Neural progenitor cell (in vitro differentiated cells): ENCODE results near the gene CTSE. TPM values are rescaled to one million over a fixed set of nuclear protein-coding genes. Genes with fewer than 3 reads are reported as not detected.

Experiments used
- DNase-seq: peaks from one replicate; pipeline ENCODE4 v3.0.0-alpha.2; 2016; ENCODE audit warnings: low spot score
- H2AFZ ChIP-seq: fragments of 200-600 bp; sonication (generic); replicated peaks from 2 replicates; pipeline ENCODE4 v1.6.1; 2016; ENCODE audit warnings: antibody characterized with exemption
- H3F3A ChIP-seq: fragments of 200-600 bp; sonication (generic); 2 replicates; pipeline ENCODE4 v1.6.1; 2016; ENCODE audit warnings: antibody characterized with exemption, low read depth
- H3K27ac ChIP-seq: fragments of 200-600 bp; sonication (generic); 2 replicates; pipeline ENCODE4 v1.5.1; 2016; ENCODE audit warnings: mild to moderate bottlenecking
- H3K27me3 ChIP-seq: fragments of 200-600 bp; sonication (generic); 2 replicates; pipeline ENCODE4 v1.6.1; 2016; ENCODE audit warnings: mild to moderate bottlenecking, moderate library complexity
- H3K36me3 ChIP-seq: fragments of 200-600 bp; sonication (generic); 2 replicates; pipeline ENCODE4 v1.5.1; 2016
- H3K4me1 ChIP-seq: fragments of 200-600 bp; sonication (generic); 2 replicates; pipeline ENCODE4 v1.6.1; 2016; ENCODE audit warnings: mixed run types
- H3K4me2 ChIP-seq: fragments of 200-600 bp; sonication (generic); 2 replicates; pipeline ENCODE4 v1.6.1; 2016
- H3K4me3 ChIP-seq: fragments of 200-600 bp; sonication (generic); 2 replicates; pipeline ENCODE4 v1.5.1; 2016
- H3K79me2 ChIP-seq: fragments of 200-600 bp; sonication (generic); 2 replicates; pipeline ENCODE4 v1.6.1; 2016; ENCODE audit warnings: low read depth
- H3K9ac ChIP-seq: fragments of 200-600 bp; sonication (generic); 2 replicates; pipeline ENCODE4 v1.6.1; 2016
- H3K9me3 ChIP-seq: fragments of 200-600 bp; sonication (generic); 2 replicates; pipeline ENCODE4 v1.5.1; 2016; ENCODE audit warnings: low read depth
- H4K20me1 ChIP-seq: fragments of 200-600 bp; sonication (generic); 2 replicates; pipeline ENCODE4 v1.6.1; 2016; ENCODE audit warnings: low read depth
- H3K27ac Mint-ChIP-seq: 3 replicates; pipeline ENCODE4 v1.8.0; 2021; ENCODE audit warnings: mixed read lengths
- H3K27me3 Mint-ChIP-seq: 2 replicates; pipeline ENCODE4 v1.8.0; 2022; ENCODE audit warnings: low read depth, mild to moderate bottlenecking, inconsistent platforms, moderate library complexity, mixed read lengths; ENCODE audit not compliant: insufficient read depth
- H3K36me3 Mint-ChIP-seq: 3 replicates; pipeline ENCODE4 v1.8.0; 2021; ENCODE audit warnings: mixed read lengths
- H3K4me1 Mint-ChIP-seq: 3 replicates; pipeline ENCODE4 v1.8.0; 2021; ENCODE audit warnings: mixed read lengths
- H3K4me3 Mint-ChIP-seq: 3 replicates; pipeline ENCODE4 v1.8.0; 2021; ENCODE audit warnings: mild to moderate bottlenecking, moderate library complexity, mixed read lengths
- H3K9me3 Mint-ChIP-seq: 3 replicates; pipeline ENCODE4 v1.8.0; 2020; ENCODE audit warnings: mixed read lengths
- EZH2 ChIP-seq: fragments of 200-600 bp; sonication (generic); IDR thresholded peaks from 2 replicates; pipeline ENCODE4 v1.6.1; 2017; ENCODE audit warnings: antibody characterized with exemption, mild to moderate bottlenecking, moderate library complexity
- EZH2phosphoT487 ChIP-seq: fragments of 200-600 bp; sonication (generic); IDR thresholded peaks from 2 replicates; pipeline ENCODE4 v1.6.1; 2017; ENCODE audit warnings: antibody characterized with exemption
- total RNA-seq: library from RNA; depleted of rRNA; stranded (reverse); fragments of >200 nt; gene quantifications from 2 replicates; pipeline ENCODE4 v1.2.3, GENCODE V29; 2015; ENCODE audit warnings: low replicate concordance
- TF ChIP-seq, protein P1 (sequence below): fragments of 200-600 bp; sonication (generic); IDR thresholded peaks from 2 replicates; pipeline ENCODE4 v1.5.1; 2017; ENCODE audit warnings: antibody characterized with exemption, mild to moderate bottlenecking

CTSE gene
- total RNA-seq, 1 donor from 2014 or later, result not detected

DNA sequence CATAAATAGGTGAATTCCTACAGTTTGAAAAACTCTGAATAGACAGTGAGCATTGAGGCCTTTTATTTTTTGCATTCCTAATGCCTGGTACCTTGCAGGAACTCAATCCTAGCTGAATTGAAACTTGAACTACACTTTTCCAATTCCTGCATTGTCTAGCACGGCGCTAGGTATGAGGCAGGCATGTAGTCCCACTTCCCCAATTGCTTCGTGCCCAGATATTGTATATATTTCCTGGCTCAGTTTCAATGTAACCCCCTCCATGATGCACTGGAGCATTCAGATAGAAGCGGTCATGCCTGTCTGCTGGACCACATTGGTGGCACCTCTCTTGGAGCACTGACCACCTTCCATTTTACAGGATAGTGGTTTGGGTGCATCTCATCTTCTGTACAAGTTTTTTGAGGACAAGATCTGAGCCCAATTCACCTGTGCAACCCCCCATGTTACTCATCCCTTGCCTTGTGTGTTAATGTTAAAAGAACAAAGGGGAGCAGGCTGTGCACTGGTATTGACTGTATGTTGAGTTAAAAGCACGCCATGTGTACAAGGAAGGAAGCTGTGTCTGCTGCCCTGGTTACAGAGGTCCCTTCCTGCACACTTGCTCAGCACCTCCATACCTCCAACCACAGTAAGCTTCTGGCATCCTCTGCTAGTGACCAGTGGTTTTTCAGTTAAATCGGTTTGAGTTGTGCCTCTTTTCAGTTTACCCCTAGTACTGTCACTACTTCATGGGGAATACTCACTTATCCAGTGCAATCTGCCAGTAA, 10.5 kb downstream of the CTSE start:
- Histone ChIP-seq H3K36me3 (no peaks in the 10 kb centered on the region), H3K4me3 (no peak overlapping the region), H3K27me3 (no peaks in the 10 kb centered on the region), H3K9ac (no peak overlapping the region), H3F3A (no peaks in the 10 kb centered on the region), H3K4me2 (no peak overlapping the region), H3K79me2 (no peaks in the 10 kb centered on the region), H3K27ac (no peak overlapping the region), H4K20me1 (no peaks in the 10 kb centered on the region), H2AFZ (no peak overlapping the region), H3K4me1 (no peaks in the 10 kb centered on the region), H3K9me3 (no peaks in the 10 kb centered on the region)
- no peak for DNase-seq
- Mint-ChIP-seq H3K4me3 (no peak overlapping the region), H3K36me3 (no peaks in the 10 kb centered on the region), H3K27me3 (peaks cover 12% of the 10 kb centered on the region), H3K27ac (no peak overlapping the region), H3K9me3 (no peaks in the 10 kb centered on the region), H3K4me1 (no peaks in the 10 kb centered on the region)
- TF ChIP-seq EZH2, result no peak
- no peak for TF ChIP-seq EZH2phosphoT487
- TF ChIP-seq, protein P1, sequence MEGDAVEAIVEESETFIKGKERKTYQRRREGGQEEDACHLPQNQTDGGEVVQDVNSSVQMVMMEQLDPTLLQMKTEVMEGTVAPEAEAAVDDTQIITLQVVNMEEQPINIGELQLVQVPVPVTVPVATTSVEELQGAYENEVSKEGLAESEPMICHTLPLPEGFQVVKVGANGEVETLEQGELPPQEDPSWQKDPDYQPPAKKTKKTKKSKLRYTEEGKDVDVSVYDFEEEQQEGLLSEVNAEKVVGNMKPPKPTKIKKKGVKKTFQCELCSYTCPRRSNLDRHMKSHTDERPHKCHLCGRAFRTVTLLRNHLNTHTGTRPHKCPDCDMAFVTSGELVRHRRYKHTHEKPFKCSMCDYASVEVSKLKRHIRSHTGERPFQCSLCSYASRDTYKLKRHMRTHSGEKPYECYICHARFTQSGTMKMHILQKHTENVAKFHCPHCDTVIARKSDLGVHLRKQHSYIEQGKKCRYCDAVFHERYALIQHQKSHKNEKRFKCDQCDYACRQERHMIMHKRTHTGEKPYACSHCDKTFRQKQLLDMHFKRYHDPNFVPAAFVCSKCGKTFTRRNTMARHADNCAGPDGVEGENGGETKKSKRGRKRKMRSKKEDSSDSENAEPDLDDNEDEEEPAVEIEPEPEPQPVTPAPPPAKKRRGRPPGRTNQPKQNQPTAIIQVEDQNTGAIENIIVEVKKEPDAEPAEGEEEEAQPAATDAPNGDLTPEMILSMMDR, result no peak

DNA sequence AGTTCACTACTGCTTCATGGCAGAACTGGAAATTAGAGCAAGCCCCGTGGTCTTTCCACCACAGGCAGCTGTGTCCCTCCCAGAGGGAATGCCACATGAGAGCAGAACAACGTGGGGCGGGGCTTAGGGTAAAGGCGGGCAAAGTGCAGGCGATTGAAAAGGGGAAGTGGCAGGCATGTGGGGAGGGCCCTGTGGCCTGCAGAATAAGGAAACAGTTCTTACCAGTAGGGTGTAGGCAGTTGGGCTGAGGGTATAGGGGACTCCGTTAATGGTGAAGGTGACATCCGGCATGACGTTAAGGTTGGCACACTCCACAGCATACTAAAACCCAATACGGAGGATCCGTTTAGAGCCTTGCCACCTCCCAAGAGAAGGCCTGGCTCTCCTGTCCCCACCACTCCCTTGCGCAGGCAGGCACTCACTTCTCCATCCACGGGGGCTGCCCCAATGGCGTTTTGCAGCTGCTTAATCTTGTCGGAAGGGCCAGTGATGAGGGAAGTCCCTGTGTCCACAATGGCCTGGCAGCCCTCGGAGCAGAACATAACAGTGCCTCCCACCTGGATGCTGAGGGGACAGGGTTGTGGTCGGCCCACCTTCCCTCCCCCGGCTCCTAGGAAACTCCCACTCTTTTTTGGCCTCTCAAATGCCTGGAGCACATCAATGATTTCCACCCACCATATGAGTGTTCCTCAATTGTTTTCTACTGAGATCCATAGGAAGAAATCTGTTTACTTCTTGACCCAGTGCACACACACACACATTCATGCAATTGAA, 11.4 kb downstream of the CTSE start:
- Histone ChIP-seq H3K9ac (no peak overlapping the region), H3K27me3 (no peaks in the 10 kb centered on the region), H4K20me1 (no peaks in the 10 kb centered on the region), H3K27ac (no peak overlapping the region), H3F3A (no peaks in the 10 kb centered on the region), H3K36me3 (no peaks in the 10 kb centered on the region), H3K4me3 (no peak overlapping the region), H3K9me3 (no peaks in the 10 kb centered on the region), H2AFZ (no peak overlapping the region), H3K4me1 (no peaks in the 10 kb centered on the region), H3K4me2 (no peak overlapping the region), H3K79me2 (no peaks in the 10 kb centered on the region)
- Mint-ChIP-seq H3K9me3 (no peaks in the 10 kb centered on the region), H3K4me3 (no peak overlapping the region), H3K27ac (no peak overlapping the region), H3K4me1 (no peaks in the 10 kb centered on the region), H3K27me3 (peaks cover 12% of the 10 kb centered on the region), H3K36me3 (no peaks in the 10 kb centered on the region)
- no peak for DNase-seq
- TF ChIP-seq, protein P1, result no peak
- TF ChIP-seq EZH2, result no peak
- no peak for TF ChIP-seq EZH2phosphoT487

DNA sequence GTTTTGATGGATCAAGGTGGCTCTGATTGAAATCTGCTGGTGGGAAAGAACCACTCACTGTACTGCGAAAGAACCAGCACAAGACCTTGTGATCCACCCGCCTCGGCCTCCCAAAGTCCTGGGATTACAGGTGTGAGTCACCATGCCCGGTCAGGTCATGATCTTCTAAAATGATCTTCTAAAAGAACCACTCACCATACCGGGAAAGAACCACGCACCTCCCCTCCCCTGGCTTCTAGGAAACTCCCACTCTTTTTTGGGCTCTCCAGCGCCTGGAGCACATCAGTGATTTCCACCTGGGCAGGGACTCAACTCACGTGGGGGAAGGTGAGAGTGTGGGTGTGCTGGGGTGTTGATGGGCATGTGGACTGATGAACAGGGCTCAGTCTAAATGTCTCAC, 12.6 kb downstream of the CTSE start:
- no peaks in the 10 kb centered on the region for H3K9me3 Mint-ChIP-seq
- no peak overlapping the region for H3K4me3 Mint-ChIP-seq
- Histone ChIP-seq H3K4me3 (no peak overlapping the region), H3K9me3 (no peaks in the 10 kb centered on the region), H3K27ac (no peak overlapping the region), H3F3A (no peaks in the 10 kb centered on the region), H3K4me2 (no peak overlapping the region), H3K4me1 (no peaks in the 10 kb centered on the region), H2AFZ (no peak overlapping the region), H3K9ac (no peak overlapping the region), H3K27me3 (no peaks in the 10 kb centered on the region), H4K20me1 (no peaks in the 10 kb centered on the region), H3K79me2 (no peaks in the 10 kb centered on the region), H3K36me3 (no peaks in the 10 kb centered on the region)
- no peak for DNase-seq
- H3K36me3 Mint-ChIP-seq, result no peaks in the 10 kb centered on the region
- H3K4me1 Mint-ChIP-seq, result peaks cover 4% of the 10 kb centered on the region
- no peak overlapping the region for H3K27ac Mint-ChIP-seq
- TF ChIP-seq, protein P1, result no peak
- TF ChIP-seq EZH2phosphoT487 (no peak), EZH2 (no peak)
- peaks cover 12% of the 10 kb centered on the region for H3K27me3 Mint-ChIP-seq
